Stimulated activated naive B cell treated with anti-CD40 and anti-IgM and Interleukin-4, amounts not matched to agents 10 μg/mL and 1 μg/mL and 100 μg/mL, for 72 hours (primary cell): ENCODE measurements around the gene CDK10.
"Not testable (repeated sequence)": the region's sequence is repeated elsewhere in the genome, so short reads cannot be mapped to it uniquely, and the experiment has no call there.

Experiments
- ATAC-seq, 2 donors: fragments of 150-1000 bp; cut with Tn5 transposase; replicated peaks; 2 replicates each; pipeline ENCODE4 v1.10.0; 2021; ENCODE audit warnings: moderate library complexity in 1 of 2
- DNase-seq: peaks from one replicate; pipeline ENCODE4 v3.0.0; 2021
- H3K27ac Mint-ChIP-seq: one replicate; pipeline ENCODE4 v1.8.0; 2022; ENCODE audit warnings: mild to moderate bottlenecking, mixed read lengths
- H3K27me3 Mint-ChIP-seq, 2 donors: one replicate each; pipeline ENCODE4 v1.8.0; 2022; ENCODE audit warnings: mixed read lengths in 2 of 2
- H3K36me3 Mint-ChIP-seq, 2 donors: one replicate each; pipeline ENCODE4 v1.8.0; 2022; ENCODE audit warnings: mixed read lengths in 2 of 2, mild to moderate bottlenecking in 1 of 2
- H3K4me1 Mint-ChIP-seq, 2 donors: one replicate each; pipeline ENCODE4 v1.8.0; 2022; ENCODE audit warnings: mixed read lengths in 2 of 2, mild to moderate bottlenecking in 1 of 2
- H3K4me3 Mint-ChIP-seq, 2 donors: one replicate each; pipeline ENCODE4 v1.8.0; 2022; ENCODE audit warnings: mild to moderate bottlenecking in 2 of 2, mixed read lengths in 2 of 2, moderate library complexity in 1 of 2
- H3K9me3 Mint-ChIP-seq, 2 donors: one replicate each; pipeline ENCODE4 v1.8.0; 2022; ENCODE audit warnings: mixed read lengths in 2 of 2, mild to moderate bottlenecking in 1 of 2

CDK10 gene

GRCh38 chr16:89695875-89696669 is 9.6 kb downstream of the CDK10 start:
- peaks cover 36 to 38% of the 10 kb centered on the region in 2 donors for H3K36me3 Mint-ChIP-seq
- H3K4me3 Mint-ChIP-seq, result peak overlapping the region in 1 of 2 donors; percentile 28
- H3K9me3 Mint-ChIP-seq, result no peaks in the 10 kb centered on the region

GRCh38 chr16:89696670-89697128 is 10.2 kb downstream of the CDK10 start:
- Mint-ChIP-seq H3K27ac (peak overlapping the region; percentile 9), H3K36me3 (peaks cover 33 to 36% of the 10 kb centered on the region in 2 donors), H3K27me3 (no peaks in the 10 kb centered on the region), H3K9me3 (no peaks in the 10 kb centered on the region), H3K4me3 (peak overlapping the region in 1 of 2 donors; percentile 19), H3K4me1 (peaks cover 17 to 39% of the 10 kb centered on the region in 2 donors)
- DNase-seq (no peak), ATAC-seq (peak in 1 of 2 donors; percentile 6)

More at GRCh38 chr16:89695875-89696669, 9.6 kb downstream of the CDK10 start:
- H3K27me3 Mint-ChIP-seq, result no peaks in the 10 kb centered on the region
- H3K27ac Mint-ChIP-seq, result no peak overlapping the region
- no peak for ATAC-seq
- H3K4me1 Mint-ChIP-seq, result peaks cover 17 to 39% of the 10 kb centered on the region in 2 donors
- DNase-seq, result no peak

GRCh38 chr16:89697161-89697615 is 10.7 kb downstream of the CDK10 start:
- Mint-ChIP-seq H3K27ac (no peak overlapping the region), H3K27me3 (no peaks in the 10 kb centered on the region), H3K36me3 (peaks cover 29 to 32% of the 10 kb centered on the region in 2 donors), H3K4me1 (peaks cover 17 to 41% of the 10 kb centered on the region in 2 donors), H3K9me3 (no peaks in the 10 kb centered on the region), H3K4me3 (peak overlapping the region in 1 of 2 donors; percentile 19)
- no peak for ATAC-seq
- no peak for DNase-seq

- peaks cover 25 to 29% of the 10 kb centered on the region in 2 donors for H3K36me3 Mint-ChIP-seq
- no peak for DNase-seq
- H3K27ac Mint-ChIP-seq, result no peak overlapping the region
- H3K4me1 Mint-ChIP-seq, result peaks cover 20 to 47% of the 10 kb centered on the region in 2 donors
- no peak overlapping the region for H3K4me3 Mint-ChIP-seq
- no peaks in the 10 kb centered on the region for H3K9me3 Mint-ChIP-seq
- no peaks in the 10 kb centered on the region for H3K27me3 Mint-ChIP-seq
- no peak for ATAC-seq
Observed at GRCh38 chr16:89697616-89698331, 11.3 kb downstream of the CDK10 start.

GRCh38 chr16:89698717-89699116 is 12.2 kb downstream of the CDK10 start:
- not testable (repeated sequence) for ATAC-seq, H3K9me3 Mint-ChIP-seq, H3K4me3 Mint-ChIP-seq, H3K27me3 Mint-ChIP-seq, H3K27ac Mint-ChIP-seq, DNase-seq
- H3K36me3 Mint-ChIP-seq, result peaks cover 19 to 23% of the 10 kb centered on the region in 2 donors
- peaks cover 16 to 44% of the 10 kb centered on the region in 2 donors for H3K4me1 Mint-ChIP-seq

GRCh38 chr16:89699629-89700099 is 13.2 kb downstream of the CDK10 start:
- H3K4me1 Mint-ChIP-seq, result peaks cover 12 to 41% of the 10 kb centered on the region in 2 donors
- H3K27me3 Mint-ChIP-seq, DNase-seq, H3K9me3 Mint-ChIP-seq, ATAC-seq: not testable (repeated sequence)
- H3K36me3 Mint-ChIP-seq, result peaks cover 15 to 20% of the 10 kb centered on the region in 2 donors
- H3K4me3 Mint-ChIP-seq, result peak overlapping the region; percentile 86 to 88
- H3K27ac Mint-ChIP-seq, result peak overlapping the region; percentile 86

- ATAC-seq (peak; percentile 27 to 31), DNase-seq (peak; percentile 92)
- Mint-ChIP-seq H3K27ac (peak overlapping the region; percentile 86), H3K4me1 (peaks cover 12 to 41% of the 10 kb centered on the region in 2 donors), H3K27me3 (no peaks in the 10 kb centered on the region), H3K36me3 (peaks cover 11 to 16% of the 10 kb centered on the region in 2 donors), H3K9me3 (no peaks in the 10 kb centered on the region), H3K4me3 (peak overlapping the region; percentile 86 to 88)
Observed at GRCh38 chr16:89700100-89700648, 13.7 kb downstream of the CDK10 start.

GRCh38 chr16:89700649-89701424 is 14.3 kb downstream of the CDK10 start:
- H3K4me1 Mint-ChIP-seq, result peaks cover 14 to 38% of the 10 kb centered on the region in 2 donors
- no peaks in the 10 kb centered on the region for H3K9me3 Mint-ChIP-seq
- DNase-seq, result peak; percentile 55
- peak overlapping the region; percentile 92 for H3K27ac Mint-ChIP-seq
- H3K27me3 Mint-ChIP-seq, result no peaks in the 10 kb centered on the region
- peaks cover 7 to 11% of the 10 kb centered on the region in 2 donors for H3K36me3 Mint-ChIP-seq
- H3K4me3 Mint-ChIP-seq, result peak overlapping the region; percentile 86 to 88
- peak; percentile 47 to 49 for ATAC-seq

- peak; percentile 69 to 77 for ATAC-seq
- peak within 1 kb of the TSS; percentile 86 to 88 for H3K4me3 Mint-ChIP-seq
- H3K27me3 Mint-ChIP-seq, result no peaks in the 10 kb centered on the region
Observed at GRCh38 chr16:89701425-89702406, 15.2 kb downstream of the CDK10 start, which contains the start of gene SPATA2L. SPATA2L (minus strand) TSS chr16:89701705; CDS start chr16:89701232, 473 bp downstream.

GRCh38 chr16:89704281-89704680 is 17.8 kb downstream of the CDK10 start:
- Mint-ChIP-seq H3K4me1 (peaks cover 11 to 31% of the 10 kb centered on the region in 2 donors), H3K27ac (no peak overlapping the region), H3K9me3 (no peaks in the 10 kb centered on the region), H3K4me3 (no peak overlapping the region), H3K36me3 (peaks cover under 1 to 4% of the 10 kb centered on the region in 2 donors), H3K27me3 (no peaks in the 10 kb centered on the region)
- DNase-seq (no peak), ATAC-seq (no peak)

More at GRCh38 chr16:89701425-89702406, 15.2 kb downstream of the CDK10 start, which contains the start of gene SPATA2L:
- Mint-ChIP-seq H3K36me3 (peaks cover 6 to 8% of the 10 kb centered on the region in 2 donors), H3K4me1 (peaks cover 15 to 35% of the 10 kb centered on the region in 2 donors), H3K27ac (peak within 1 kb of the TSS; percentile 92), H3K9me3 (no peaks in the 10 kb centered on the region)
- DNase-seq, result peak; percentile 94

- no peaks in the 10 kb centered on the region for H3K9me3 Mint-ChIP-seq
- ATAC-seq (no peak), DNase-seq (no peak)
- H3K27ac Mint-ChIP-seq, result no peak overlapping the region
- no peak overlapping the region for H3K4me3 Mint-ChIP-seq
- peaks cover 10 to 26% of the 10 kb centered on the region in 2 donors for H3K4me1 Mint-ChIP-seq
- H3K27me3 Mint-ChIP-seq, result no peaks in the 10 kb centered on the region
- H3K36me3 Mint-ChIP-seq, result peaks cover 0 to under 1% of the 10 kb centered on the region in 2 donors
Observed at GRCh38 chr16:89705006-89705405, 18.5 kb downstream of the CDK10 start.

GRCh38 chr16:89706518-89707260 is 20.2 kb downstream of the CDK10 start:
- Mint-ChIP-seq H3K27me3 (no peaks in the 10 kb centered on the region), H3K27ac (no peak overlapping the region), H3K4me3 (peak overlapping the region in 1 of 2 donors; percentile 56), H3K4me1 (peaks cover 8 to 18% of the 10 kb centered on the region in 2 donors), H3K36me3 (no peaks in the 10 kb centered on the region), H3K9me3 (no peaks in the 10 kb centered on the region)
- no peak for ATAC-seq
- DNase-seq, result no peak
